Activated T-cell treated with anti-CD3 and anti-CD28 coated beads for 48 hours (primary cell): ENCODE measurements around the gene TMC6.
"Not testable (repeated sequence)": the region's sequence is repeated elsewhere in the genome, so short reads cannot be mapped to it uniquely, and the experiment has no call there.

Source experiments
- DNase-seq: peaks from one replicate; pipeline ENCODE4 v3.0.0-alpha.2; 2020; ENCODE audit warnings: low read depth

TMC6 gene

DNA sequence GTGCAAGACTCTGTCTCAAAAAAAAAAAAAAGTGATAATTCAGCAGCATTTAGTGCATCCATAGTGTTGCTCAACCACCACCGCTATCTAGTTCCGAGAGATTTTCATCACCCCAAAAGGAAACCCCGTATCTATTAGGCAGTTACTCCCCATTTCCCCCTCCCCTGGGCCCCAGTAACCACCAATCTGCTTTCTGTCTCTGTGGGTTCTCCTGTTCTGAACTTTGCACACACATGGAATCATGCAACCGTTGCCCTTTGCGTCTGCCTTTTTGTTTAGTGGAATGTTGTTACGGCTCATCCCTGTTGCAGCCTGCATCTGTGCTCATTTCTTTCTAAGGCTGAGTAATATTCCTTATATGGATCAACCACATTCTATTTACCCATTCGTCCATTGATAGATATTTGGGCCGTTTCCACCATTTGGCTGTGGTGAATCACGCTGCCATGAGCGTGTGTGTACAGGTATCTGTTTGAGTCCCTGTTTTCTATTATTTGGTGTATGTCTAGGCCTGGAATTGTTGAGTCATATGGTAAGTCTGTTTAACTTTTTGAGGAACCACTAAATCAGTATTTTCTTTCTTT lies 31.1 kb upstream of the TMC6 start:
- no peak for DNase-seq

DNA sequence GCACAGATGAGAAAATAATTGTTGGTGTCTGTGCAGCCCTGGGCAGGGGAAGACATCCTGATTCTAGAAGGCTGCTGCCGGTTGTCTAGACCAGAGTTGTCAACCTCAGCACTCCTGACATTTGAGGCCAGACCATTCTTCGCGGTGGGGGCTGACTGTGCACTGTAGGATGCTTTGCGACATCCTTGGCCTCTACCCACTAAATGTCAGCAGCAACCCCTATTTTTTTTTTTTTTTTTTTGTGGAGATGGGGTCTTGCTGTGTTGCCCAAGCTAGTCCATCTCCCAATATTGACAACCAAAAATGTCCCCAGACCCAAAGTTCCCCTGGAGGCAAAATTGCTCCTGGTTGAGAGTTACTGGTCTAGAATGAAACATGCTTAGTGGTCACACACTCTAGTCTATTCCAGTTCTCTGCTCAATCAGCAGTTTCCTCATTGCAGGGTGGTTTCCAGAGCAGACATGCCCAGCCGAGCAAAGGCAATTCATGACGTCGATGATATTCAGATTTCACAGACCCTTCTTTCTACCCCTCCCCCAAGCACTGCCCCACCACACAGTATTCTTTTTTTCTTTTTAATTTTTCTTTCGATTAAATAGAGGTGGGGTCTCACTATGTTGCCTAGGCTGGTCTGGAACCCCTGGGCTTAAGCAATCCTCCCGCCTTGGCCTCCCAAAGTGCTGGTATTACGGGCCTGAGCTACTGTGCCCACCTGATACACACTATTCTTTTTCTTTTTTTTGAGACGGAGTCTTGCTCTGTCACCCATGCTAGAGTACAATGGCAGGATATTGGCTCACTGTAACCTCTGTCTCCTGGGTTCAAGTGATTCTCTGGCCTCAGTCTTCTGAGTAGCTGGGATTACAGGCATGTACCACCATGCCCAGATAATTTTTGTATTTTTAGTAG lies 26.6 kb upstream of the TMC6 start:
- DNase-seq: no peak

DNA sequence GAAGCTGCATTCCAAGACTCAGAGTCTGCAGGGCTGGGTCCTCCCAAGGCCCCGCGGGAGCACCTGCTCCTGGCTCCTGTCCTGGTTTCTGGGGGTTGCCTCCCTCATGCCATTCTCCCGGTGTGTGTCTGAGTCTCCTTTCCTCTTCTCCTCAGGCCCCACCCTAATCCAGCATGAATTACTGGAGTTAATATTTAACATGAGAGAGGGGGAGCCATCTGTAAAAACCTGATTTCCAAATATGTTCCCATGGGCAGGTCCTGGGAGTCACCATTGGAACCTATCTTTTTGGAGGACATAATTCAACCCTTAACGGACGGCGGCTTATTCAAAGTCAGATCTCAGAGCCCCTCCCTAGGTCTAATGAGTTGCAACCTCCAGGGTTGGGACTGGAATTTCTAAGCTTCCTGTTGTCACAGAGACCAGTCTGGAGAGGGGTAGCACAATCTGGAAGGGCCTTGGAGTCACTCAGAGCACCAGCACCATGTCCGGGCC lies 23.0 kb upstream of the TMC6 start:
- DNase-seq: no peak

DNA sequence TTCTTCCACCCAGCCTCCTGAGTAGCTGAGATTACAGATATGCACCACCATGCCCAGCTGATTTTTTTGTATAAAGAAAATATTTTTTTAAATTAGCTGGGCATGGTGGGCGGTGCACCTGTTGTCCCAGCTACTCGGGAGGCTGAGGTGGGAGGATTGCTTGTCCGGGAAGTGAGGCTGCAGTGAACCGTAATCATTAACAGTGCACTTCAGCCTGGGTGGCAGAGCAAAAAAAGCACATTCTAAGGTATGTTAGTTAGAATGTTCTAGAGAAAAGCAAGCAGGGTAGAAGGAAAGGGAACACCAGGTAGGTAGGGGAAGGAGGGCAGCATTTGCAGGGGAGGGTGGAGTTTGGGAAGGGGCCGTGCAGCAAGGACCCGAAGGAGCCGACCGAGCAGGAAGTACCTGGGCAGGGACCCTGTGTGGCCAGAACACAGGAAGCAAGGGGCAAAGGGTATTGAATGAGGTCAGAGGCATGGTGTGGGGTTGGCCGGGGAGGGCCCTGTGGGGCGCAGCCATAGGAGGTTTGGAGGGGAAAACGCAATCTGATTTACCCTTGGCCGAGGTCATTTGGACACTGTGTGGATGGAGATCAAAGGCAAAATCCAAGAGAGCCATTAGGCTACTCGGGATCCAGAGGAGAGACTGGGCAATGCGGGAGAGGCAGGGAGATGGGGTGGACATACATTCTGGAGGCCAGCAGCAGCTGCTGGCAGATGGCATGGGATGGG lies 19.9 kb upstream of the TMC6 start:
- DNase-seq: no peak

DNA sequence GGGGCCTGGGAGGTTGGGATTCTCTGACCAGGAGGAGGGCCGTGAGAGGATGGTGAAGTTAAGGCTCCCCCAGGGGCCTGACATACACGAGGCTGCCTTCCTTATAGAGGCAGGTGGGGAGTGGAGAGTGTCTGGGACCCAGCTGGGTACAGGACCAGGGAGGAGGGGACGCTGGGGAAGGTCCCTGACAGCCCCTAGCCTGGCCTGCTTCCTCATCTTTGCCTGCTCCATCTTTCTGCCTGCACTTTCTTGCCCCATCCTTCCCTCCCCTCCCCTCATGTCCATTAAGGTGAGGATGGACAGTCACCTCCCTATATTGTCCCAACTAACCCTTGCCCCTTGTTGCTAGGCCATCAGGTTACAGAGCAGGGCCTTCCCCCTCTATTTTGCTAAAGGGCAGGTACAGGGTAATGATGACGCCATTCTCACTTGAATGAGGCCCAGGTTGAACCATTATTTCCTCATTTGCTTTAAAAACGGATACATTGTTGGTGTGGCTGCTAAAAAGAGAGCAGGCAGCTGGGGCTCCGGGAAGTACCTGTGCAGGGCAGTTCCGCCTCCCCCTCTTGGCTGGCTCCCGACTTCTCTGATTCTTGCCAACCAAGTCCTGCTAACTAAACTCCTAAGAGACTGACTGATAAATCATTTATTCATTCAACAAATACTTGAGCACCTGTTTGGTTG lies 18.9 kb upstream of the TMC6 start:
- no peak for DNase-seq

DNA sequence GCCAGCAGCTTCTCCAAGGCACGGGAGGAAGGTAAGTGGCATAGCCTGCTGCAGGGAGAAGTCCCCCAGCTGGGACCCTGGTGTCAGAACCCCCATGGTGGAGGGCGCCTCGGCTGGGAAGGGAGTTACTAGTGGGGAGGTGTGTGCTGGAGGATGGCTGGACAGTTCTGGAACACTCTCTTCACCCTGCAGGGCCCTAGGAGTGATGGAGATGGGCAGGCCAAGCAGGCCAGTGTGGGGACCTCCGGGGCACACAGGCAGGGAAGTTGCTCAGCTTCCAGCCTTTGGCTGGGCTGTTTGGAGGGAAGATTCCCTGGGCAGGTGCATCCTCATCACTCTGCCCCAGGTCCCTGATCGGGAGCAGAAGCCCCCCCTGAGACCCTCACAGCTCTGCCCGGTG lies 18.3 kb upstream of the TMC6 start:
- DNase-seq: no peak

DNA sequence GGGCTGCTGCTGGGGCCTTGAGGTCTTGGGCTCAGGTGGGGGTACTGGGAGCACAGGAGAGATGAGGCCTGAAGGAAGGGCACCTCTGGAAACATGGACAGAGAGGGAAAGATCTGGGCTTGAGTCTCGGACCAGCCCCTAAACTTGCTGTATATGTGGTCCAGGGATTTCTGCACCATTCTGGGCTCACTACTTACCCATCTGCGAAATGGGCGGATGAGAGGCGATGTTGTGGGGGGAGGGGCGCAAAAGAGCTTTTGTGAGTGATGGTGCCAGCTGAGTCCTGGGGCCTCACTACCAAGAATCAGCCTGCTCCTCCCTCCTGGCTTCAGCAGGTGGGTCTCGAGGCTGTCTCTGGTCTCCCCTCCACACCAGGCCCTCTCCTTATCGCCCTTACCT lies 17.9 kb upstream of the TMC6 start:
- DNase-seq: no peak

DNA sequence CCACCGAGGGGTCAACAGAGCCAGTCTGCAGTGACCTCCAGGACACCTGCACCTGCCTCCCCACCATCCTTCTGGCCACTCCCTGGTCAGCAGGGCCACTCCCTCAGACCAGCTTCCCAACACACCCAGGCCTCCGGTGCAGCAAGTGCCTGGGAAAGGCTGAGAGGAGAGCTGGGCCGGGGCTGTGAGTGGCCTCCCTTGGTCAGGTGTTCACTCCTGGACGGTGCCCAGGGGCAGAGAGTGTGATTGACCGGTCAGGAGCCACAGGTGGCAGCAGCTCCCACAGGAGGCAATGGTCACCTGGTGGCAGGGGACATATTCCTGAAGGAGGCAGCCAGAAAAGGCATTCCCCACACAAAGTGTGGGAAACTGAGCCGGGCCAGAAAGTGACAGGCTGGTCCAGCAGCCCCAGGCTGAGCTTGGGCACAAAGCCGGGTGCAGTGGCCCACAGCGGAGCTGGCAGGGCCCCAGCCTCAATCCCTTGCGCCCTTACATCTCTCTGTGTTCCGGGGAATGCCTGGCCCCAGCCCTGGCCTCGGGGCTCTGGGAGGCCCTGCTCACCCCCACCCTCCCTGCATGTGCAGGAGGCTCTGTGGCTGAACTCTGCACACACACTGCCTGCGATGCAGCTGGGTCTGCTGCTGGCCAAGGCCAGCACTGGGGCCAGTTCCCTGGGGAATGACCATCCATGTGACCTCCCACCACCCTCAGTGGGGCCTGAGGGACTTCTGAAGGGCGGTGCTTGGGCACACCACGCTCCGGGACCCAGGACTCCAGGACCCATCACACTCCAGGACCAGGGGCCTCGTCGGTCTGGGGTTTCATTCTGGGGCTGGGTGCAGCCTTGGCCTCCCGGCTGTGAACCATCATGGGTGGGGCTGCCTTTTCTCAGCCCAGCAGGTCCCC lies 16.4 kb upstream of the TMC6 start:
- DNase-seq: no peak

DNA sequence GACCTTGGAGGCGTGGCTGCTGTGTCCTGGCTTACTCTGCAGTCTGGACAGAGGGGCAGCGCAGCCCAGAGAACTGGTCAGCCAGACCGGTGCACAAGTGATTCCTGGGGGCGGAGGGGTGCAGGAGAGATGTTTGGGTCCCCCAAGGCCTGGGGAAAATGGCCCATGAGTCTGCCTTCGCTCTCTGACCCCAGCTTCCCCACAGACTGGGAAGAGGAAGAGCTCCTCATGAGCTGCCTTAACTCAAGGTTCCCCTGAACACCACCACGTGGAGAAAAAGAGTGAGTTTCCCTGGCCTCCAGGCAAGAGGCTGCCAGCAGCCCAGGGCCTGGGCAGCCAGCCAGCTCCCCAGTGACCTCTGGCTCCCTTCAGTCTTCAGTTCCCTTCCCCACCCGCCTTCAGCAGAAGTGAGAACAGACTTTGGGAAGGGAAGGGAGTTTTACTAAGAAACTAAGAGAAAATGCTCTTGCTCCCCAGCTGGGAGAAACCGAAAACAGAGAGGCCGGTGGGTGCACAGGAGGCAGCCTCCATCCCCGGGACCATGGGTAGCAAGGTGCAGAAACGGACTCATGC lies 15.7 kb upstream of the TMC6 start:
- no peak for DNase-seq

DNA sequence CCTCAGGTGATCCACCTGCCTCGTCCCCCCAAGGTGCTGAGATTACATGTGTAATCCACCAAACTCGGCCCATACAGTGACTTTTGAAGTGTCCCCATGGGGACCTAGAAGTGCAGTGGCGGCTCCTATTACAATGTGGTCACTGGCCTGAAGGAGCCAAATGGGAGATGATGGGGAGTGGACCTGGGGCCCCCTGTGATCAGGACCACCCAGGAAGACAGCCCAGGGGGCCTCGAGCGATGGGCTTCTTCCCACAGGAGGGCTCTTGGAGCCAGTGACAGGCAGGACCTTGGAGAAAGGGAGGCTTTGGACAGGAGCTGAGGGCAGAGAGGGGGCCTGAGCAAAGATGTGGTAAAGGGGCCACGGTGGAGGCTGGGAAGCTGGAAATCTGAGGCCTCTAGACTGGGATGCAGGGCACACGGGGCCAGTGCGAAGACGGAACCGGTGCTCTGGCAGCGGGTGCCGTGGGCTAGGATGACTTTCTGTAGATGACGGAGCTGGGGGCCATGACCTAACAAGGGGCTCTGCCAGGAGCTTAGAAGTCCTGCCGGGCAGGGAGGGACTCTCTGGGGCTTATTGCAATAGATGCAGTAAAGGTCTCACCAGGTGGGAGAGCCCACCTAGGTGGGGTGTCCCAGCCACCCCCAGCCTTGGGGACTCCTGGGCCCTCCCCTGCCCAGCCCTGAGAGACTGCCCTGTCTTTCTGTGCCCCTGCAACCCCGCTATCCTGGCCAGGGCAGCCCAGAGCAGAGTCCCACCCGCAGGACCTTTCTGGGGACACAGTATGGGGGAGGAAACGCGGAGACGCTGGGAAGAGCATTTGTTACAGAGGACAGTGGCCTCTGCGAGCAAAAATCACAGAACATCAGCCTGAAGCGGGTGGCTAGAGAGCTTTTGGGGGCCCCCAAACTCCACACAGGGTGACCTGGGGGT lies 14.9 kb upstream of the TMC6 start:
- no peak for DNase-seq

DNA sequence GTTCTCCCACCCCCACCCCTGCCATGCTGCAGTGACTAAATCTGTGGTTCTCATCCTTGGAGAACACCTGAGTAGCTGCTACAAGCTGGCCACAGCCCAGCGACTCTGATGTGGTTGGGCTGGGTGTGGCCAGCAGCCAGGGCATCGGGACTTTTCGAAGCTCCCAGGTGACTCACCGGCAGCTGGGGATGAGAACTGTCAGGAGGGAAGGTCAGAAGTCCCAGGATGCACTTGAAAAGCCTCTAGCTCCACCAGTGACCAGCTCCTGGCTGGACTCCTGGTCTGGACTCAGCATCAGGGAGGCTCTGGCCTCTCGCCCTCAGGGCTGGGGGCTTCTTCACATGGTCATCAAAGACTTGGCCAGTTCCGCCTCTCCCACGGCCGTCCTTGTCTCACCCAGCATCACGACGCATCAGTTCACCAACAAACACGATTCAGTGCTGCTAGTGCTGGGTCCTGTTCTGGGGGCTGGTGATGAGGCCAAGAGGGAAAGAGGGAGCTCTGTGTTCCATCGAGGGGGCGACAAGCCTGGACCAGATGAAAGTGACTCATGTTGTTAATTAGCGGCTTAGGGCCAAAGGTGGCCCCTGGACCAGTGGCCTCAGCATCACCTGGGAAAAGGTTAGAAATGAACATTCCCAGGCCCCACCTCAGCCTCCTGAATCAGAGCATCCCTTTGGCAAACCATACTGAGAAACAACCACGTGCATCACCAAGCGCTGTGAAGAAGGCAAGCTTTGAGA lies 13.7 kb upstream of the TMC6 start:
- DNase-seq: no peak

DNA sequence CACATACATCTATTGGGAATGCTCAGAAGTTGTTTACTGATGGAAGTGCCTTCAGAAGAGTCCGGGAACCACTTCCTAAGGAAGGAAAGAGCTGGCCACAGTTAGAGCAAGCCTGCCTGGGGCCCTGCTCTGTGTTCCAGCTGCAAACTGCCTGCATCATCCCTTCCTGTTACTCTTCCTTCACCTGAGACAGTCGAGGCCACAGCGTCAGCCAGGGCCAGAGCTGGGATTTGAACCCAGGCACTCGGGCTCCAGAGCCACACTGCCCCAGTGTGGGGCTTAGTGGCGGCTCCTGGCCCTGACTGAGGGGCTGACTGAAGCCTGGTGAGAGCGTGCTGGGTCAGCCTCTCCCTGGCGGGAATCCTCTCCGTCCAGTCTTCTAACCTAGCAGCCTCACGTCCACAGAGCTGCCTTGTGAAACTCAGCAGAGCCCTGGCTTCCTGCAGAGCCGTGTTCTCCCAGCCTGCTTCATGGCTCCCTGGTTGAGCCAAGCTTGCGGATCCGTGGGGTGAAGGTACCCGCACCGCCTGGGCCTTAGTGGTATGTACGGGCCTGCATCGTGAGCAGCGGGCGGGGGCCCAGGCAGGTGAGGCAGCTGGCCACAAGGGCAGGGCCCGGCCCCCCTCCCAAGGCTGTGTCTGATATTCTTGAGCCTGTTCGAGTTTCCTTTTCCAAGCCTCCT lies 13.0 kb upstream of the TMC6 start:
- DNase-seq: no peak

DNA sequence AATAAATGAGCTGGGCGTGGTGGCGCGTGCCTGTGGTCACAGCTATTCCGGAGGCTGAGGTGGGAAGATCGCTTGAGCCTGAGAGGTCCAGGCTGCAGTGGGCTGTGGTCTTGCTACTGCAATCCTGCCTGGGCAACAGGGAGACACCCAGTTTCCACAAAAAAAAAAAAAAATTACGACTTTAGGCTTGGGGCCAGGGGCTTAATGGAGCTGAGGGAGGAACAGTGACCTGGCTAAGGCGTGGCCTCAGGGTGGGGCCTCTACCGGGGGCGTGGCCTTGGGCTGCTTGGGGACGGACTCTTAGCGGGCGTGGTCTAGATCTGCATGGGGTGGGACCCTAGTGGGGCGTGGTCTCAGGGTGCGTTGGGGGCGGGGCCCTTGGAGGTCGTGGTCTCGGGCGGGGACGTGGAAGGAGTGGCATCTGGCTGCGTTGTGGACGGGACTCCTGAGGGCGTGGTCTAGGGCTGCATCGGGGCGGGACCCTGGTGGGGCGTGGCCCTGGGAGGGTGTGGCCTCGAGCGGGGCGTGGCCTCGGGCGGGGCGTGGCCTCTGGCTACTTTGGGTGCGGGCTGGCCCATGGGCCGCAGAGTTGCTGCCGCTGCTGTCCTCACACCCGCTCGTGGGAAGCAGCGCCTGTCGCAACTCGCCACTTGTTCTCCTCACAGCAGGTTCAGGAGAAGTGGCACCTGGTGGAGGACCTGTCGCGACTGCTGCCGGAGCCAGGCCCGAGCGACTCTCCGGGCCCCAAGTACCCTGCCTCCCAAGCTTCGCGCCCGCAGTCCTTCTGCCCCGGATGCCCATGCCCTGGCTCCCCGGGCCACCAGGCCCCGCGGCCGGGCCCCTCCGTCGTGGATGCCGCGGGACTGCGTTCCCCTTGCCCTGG lies 11.9 kb upstream of the TMC6 start:
- peak; percentile 96 for DNase-seq

DNA sequence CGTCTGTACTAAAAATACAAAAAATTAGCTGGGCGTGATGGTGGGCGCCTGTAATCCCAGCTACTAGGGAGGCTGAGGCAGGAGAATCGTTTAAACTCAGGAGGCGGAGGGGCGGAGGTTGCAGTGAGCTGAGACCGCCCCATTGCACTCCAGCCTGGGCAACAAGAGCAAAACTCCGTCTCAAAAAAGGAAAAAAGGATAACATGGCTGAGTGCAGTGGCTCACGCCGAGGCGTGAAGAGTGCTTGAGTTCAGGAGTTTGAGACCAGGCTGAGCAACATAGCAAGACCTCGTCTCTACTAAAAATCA lies 11.3 kb upstream of the TMC6 start:
- DNase-seq: not testable (repeated sequence)

DNA sequence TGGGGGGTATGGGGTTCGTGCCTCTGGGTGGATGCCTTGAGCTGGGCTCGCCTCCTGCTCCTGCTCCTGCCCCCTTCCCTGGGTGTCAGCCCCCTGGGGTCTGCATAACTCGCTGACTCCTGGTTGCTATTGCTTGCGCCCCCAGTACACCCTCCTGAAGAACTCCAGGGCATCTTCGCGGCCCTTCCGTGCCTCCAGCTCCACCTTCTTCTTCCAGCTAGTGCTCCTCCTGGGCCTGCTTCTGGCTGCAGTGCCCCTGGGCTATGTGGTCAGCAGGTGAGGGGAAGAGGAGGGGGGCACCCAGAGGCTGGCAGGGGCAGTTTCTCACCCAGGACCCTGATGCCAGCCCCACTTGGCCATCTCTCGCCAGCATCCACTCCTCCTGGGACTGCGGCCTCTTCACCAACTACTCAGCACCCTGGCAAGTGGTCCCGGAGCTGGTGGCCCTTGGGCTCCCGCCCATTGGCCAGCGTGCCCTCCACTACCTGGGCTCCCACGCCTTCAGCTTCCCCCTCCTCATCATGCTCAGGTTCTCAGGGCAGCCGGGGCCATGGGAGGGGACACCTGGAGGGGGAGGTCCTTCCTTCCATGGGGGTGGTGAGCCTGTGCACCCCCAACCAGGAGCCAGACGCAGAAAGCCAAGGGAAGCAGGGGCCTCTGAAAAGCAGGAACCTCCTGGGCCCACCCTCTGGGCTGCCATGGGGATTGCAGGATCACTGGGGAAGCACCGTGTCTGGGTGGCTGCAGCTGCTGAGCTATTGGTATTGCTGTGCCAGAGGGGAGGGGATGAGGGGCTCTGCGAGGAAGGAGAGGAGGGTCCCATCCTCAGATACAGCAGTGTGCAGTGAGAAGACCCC lies 9.9 kb upstream of the TMC6 start:
- no peak for DNase-seq

DNA sequence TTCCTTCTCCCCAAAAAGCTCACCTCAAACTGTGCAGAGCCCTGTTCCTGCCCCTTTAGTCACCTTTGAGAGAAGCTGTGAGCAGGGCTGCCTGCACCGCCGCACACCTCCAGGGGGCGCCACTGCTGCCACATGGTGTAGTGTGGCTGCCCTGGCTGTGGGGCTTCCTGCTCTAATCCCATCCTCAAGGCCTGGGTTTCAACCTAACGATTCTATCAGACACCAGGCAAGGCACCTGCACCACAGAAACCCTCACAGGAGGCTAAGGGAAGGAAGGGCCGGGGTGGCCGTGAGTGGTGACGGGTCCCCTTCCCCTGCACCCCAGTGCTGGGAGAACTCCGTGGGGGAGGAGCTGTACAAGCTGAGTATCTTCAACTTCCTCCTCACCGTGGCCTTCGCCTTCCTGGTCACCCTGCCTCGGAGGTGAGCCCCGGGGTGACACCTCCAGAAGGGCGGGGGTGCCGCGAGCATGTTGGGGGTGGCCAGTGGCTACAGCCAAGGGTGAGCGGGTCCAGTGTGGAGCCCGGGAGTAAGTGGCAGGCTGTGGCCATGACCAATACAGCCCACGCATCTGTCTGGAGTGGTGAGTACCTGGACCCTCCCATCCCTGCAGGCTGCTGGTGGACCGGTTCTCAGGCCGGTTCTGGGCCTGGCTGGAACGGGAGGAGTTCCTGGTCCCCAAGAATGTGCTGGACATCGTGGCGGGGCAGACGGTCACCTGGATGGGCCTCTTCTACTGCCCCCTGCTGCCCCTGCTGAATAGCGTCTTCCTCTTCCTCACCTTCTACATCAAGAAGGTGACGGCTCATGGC lies 9.0 kb upstream of the TMC6 start:
- DNase-seq: no peak
